Smooth muscle cell (in vitro differentiated cells): ENCODE measurements around the gene CAMTA1. TPM values are rescaled to one million over a fixed set of nuclear protein-coding genes. Genes with fewer than 3 reads are reported as not detected.

Experiments
- DNase-seq: peaks from one replicate; lab custom pipeline; 2025; ENCODE audit not compliant: unreplicated experiment; lab: John Stamatoyannopoulos, UW
- H2AFZ ChIP-seq: fragments of 200-600 bp; sonication (generic); 2 replicates; pipeline ENCODE4 v1.6.0; 2016; ENCODE audit warnings: antibody characterized with exemption, low read depth, mild to moderate bottlenecking
- H3F3A ChIP-seq: fragments of 200-600 bp; sonication (generic); 2 replicates; pipeline ENCODE4 v1.6.0; 2017; ENCODE audit warnings: antibody characterized with exemption, low read depth
- H3K27ac ChIP-seq: fragments of 200-600 bp; sonication (generic); 2 replicates; pipeline ENCODE4 v1.5.1; 2016; ENCODE audit warnings: low read depth, mild to moderate bottlenecking
- H3K27me3 ChIP-seq: fragments of 200-600 bp; sonication (generic); 2 replicates; pipeline ENCODE4 v1.6.1; 2016; ENCODE audit warnings: low read depth, mild to moderate bottlenecking
- H3K36me3 ChIP-seq: fragments of 200-600 bp; sonication (generic); 2 replicates; pipeline ENCODE4 v1.5.1; 2016; ENCODE audit warnings: low read depth
- H3K4me1 ChIP-seq: fragments of 200-600 bp; sonication (generic); 2 replicates; pipeline ENCODE4 v1.5.1; 2016; ENCODE audit warnings: low read depth
- H3K4me2 ChIP-seq: fragments of 200-600 bp; sonication (generic); 2 replicates; pipeline ENCODE4 v1.6.0; 2016; ENCODE audit warnings: mild to moderate bottlenecking
- H3K4me3 ChIP-seq: fragments of 200-600 bp; sonication (generic); 2 replicates; pipeline ENCODE4 v1.5.1; 2016; ENCODE audit warnings: mild to moderate bottlenecking
- H3K79me2 ChIP-seq: fragments of 200-600 bp; sonication (generic); 2 replicates; pipeline ENCODE4 v1.6.0; 2016; ENCODE audit warnings: low read depth, mild to moderate bottlenecking
- H3K9ac ChIP-seq: fragments of 200-600 bp; sonication (generic); 2 replicates; pipeline ENCODE4 v1.6.0; 2016; ENCODE audit warnings: low read depth
- H3K9me3 ChIP-seq: fragments of 200-600 bp; sonication (generic); replicated peaks from 2 replicates; pipeline ENCODE4 v1.5.1; 2016; ENCODE audit warnings: low read depth
- H4K20me1 ChIP-seq: fragments of 200-600 bp; sonication (generic); 2 replicates; pipeline ENCODE4 v1.6.0; 2016; ENCODE audit warnings: low read depth
- CTCF ChIP-seq: fragments of 200-600 bp; sonication (generic); IDR thresholded peaks from 2 replicates; pipeline ENCODE4 v1.5.1; 2017; ENCODE audit warnings: borderline replicate concordance, mild to moderate bottlenecking, antibody characterized with exemption; ENCODE audit not compliant: insufficient read depth, poor library complexity, severe bottlenecking
- WGBS: methylation state at CpG from one replicate; pipeline ENCODE4 v1.1.7; 2016; ENCODE audit warnings: low lambda C conversion rate; 5-methylcytosine and 5-hydroxymethylcytosine counted together
- polyA plus RNA-seq: library from polyadenylated mRNA; unstranded; fragments of >200 nt; fragmentation: Nextera tagmentation; extraction: Ambion mirVana; gene quantifications from 2 replicates; pipeline ENCODE4 v1.2.1, GENCODE V29; 2016
- total RNA-seq: library from RNA; depleted of rRNA; stranded (reverse); fragments of >200 nt; gene quantifications from 2 replicates; pipeline ENCODE4 v1.2.3, GENCODE V29; 2014

The CAMTA1 gene
- total and polyA plus RNA-seq, 2 experiments from 2014 or later = 139 to 145 TPM

- no peaks in the 10 kb centered on the region for H3K9me3 ChIP-seq
- H4K20me1 ChIP-seq = no peaks in the 10 kb centered on the region
- no peaks in the 10 kb centered on the region for H3F3A ChIP-seq
- H3K4me1 ChIP-seq = no peaks in the 10 kb centered on the region
- no peak overlapping the region for H3K9ac ChIP-seq
- DNase-seq = no peak
- no peak overlapping the region for H3K27ac ChIP-seq
- no peak overlapping the region for H2AFZ ChIP-seq
- no peaks in the 10 kb centered on the region for H3K27me3 ChIP-seq
- no peaks in the 10 kb centered on the region for H3K79me2 ChIP-seq
- no peak for TF ChIP-seq CTCF
- H3K4me3 ChIP-seq = no peak overlapping the region
- no peak overlapping the region for H3K4me2 ChIP-seq
- no peaks in the 10 kb centered on the region for H3K36me3 ChIP-seq
- WGBS = 90% methylated on average over 4 of the region's 4 CpGs
Observed at GRCh38 chr1:6924891-6925290, 139.6 kb downstream of the CAMTA1 start.

GRCh38 chr1:6927626-6928025 is 142.4 kb downstream of the CAMTA1 start:
- no peaks in the 10 kb centered on the region for H3K27me3 ChIP-seq
- H3K36me3 ChIP-seq = no peaks in the 10 kb centered on the region
- no peak overlapping the region for H3K27ac ChIP-seq
- no peak overlapping the region for H3K4me2 ChIP-seq
- no peak overlapping the region for H3K9ac ChIP-seq
- no peak for TF ChIP-seq CTCF
- no peaks in the 10 kb centered on the region for H3F3A ChIP-seq
- no peak for DNase-seq
- H3K4me1 ChIP-seq = no peaks in the 10 kb centered on the region
- no peak overlapping the region for H3K4me3 ChIP-seq
- H3K79me2 ChIP-seq = no peaks in the 10 kb centered on the region
- WGBS = 64% methylated on average over 4 of the region's 4 CpGs
- H2AFZ ChIP-seq = no peak overlapping the region
- no peaks in the 10 kb centered on the region for H3K9me3 ChIP-seq
- no peaks in the 10 kb centered on the region for H4K20me1 ChIP-seq

GRCh38 chr1:6928106-6928885 is 143.0 kb downstream of the CAMTA1 start:
- no peak for TF ChIP-seq CTCF
- no peak for DNase-seq
- Histone ChIP-seq H2AFZ (no peak overlapping the region), H3K4me2 (no peak overlapping the region), H3K36me3 (no peaks in the 10 kb centered on the region), H3K4me3 (no peak overlapping the region), H3K79me2 (no peaks in the 10 kb centered on the region), H4K20me1 (no peaks in the 10 kb centered on the region), H3K27me3 (no peaks in the 10 kb centered on the region), H3K27ac (no peak overlapping the region), H3K9ac (no peak overlapping the region), H3K9me3 (no peaks in the 10 kb centered on the region), H3K4me1 (no peaks in the 10 kb centered on the region), H3F3A (no peaks in the 10 kb centered on the region)
- WGBS = 80% methylated on average over 12 of the region's 12 CpGs
